ENCODE measurements around the gene FAM13A. TPM values are rescaled to one million over a fixed set of nuclear protein-coding genes. Genes with fewer than 3 reads are reported as not detected.

Gene FAM13A
- total and polyA plus RNA-seq, 9 of the 15 experiments (the other 6 are each of a cell fraction or from before 2014, with no cell fraction given) = 11.3 to 23.3 (median 14.7) TPM

DNA sequence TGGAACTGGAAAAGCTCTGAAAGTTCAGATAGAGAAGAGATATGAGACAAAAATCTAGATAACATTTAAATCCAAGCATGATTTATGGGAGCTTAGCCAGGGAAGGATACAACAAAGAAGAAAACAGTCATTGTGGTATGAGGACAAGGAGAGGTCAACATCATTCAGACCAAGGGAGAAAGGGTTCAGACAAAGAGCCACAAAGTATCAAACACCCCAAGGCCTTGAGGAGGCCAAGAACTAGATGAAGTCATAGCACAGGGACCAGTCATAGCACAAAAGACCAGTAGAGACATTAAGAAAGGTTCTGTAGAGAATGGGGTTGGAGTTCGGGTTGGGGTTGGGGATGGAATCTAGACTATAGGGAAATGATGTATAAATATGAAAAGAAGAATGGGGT is 282.0 kb downstream of the FAM13A start (continued):
- no peak for TF ChIP-seq HOMEZ (CRISPR knock-in tag; IDR thresholded peaks at IDR 0.05)
- TF ChIP-seq SMAD1 (IDR thresholded peaks at IDR 0.05; ENCODE audit: low read depth, low read length, partially characterized antibody) = no peak
- TF ChIP-seq, protein P1, sequence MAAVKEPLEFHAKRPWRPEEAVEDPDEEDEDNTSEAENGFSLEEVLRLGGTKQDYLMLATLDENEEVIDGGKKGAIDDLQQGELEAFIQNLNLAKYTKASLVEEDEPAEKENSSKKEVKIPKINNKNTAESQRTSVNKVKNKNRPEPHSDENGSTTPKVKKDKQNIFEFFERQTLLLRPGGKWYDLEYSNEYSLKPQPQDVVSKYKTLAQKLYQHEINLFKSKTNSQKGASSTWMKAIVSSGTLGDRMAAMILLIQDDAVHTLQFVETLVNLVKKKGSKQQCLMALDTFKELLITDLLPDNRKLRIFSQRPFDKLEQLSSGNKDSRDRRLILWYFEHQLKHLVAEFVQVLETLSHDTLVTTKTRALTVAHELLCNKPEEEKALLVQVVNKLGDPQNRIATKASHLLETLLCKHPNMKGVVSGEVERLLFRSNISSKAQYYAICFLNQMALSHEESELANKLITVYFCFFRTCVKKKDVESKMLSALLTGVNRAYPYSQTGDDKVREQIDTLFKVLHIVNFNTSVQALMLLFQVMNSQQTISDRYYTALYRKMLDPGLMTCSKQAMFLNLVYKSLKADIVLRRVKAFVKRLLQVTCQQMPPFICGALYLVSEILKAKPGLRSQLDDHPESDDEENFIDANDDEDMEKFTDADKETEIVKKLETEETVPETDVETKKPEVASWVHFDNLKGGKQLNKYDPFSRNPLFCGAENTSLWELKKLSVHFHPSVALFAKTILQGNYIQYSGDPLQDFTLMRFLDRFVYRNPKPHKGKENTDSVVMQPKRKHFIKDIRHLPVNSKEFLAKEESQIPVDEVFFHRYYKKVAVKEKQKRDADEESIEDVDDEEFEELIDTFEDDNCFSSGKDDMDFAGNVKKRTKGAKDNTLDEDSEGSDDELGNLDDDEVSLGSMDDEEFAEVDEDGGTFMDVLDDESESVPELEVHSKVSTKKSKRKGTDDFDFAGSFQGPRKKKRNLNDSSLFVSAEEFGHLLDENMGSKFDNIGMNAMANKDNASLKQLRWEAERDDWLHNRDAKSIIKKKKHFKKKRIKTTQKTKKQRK (IDR thresholded peaks at IDR 0.05; ENCODE audit: borderline replicate concordance, low read depth, low read length) = no peak
- TF ChIP-seq ETV1 (tag; conservative IDR thresholded peaks at IDR 0.05; ENCODE audit: low read depth) = no peak
- TF ChIP-seq ZNF79 (CRISPR knock-in tag; IDR thresholded peaks at IDR 0.05; ENCODE audit: low read depth) = no peak
- no peak for TF ChIP-seq CBFB (CRISPR knock-in tag; IDR thresholded peaks at IDR 0.05)
- TF ChIP-seq, protein P2, sequence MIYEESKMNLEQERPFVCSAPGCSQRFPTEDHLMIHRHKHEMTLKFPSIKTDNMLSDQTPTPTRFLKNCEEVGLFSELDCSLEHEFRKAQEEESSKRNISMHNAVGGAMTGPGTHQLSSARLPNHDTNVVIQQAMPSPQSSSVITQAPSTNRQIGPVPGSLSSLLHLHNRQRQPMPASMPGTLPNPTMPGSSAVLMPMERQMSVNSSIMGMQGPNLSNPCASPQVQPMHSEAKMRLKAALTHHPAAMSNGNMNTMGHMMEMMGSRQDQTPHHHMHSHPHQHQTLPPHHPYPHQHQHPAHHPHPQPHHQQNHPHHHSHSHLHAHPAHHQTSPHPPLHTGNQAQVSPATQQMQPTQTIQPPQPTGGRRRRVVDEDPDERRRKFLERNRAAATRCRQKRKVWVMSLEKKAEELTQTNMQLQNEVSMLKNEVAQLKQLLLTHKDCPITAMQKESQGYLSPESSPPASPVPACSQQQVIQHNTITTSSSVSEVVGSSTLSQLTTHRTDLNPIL (CRISPR knock-in tag; IDR thresholded peaks at IDR 0.05) = no peak
- TF ChIP-seq MIER1 (IDR thresholded peaks at IDR 0.05; ENCODE audit: low read depth) = no peak
- TF ChIP-seq, protein P3, sequence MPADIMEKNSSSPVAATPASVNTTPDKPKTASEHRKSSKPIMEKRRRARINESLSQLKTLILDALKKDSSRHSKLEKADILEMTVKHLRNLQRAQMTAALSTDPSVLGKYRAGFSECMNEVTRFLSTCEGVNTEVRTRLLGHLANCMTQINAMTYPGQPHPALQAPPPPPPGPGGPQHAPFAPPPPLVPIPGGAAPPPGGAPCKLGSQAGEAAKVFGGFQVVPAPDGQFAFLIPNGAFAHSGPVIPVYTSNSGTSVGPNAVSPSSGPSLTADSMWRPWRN (IDR thresholded peaks at IDR 0.05; ENCODE audit: low read depth) = no peak

All from K562 (cell line).